SK-N-SH (cell line): ENCODE data around the gene SELENOV. TPM values are rescaled to one million over a fixed set of nuclear protein-coding genes. Genes with fewer than 3 reads are reported as not detected.
A peak's percentile ranks its signal among the peaks of the same experiment; 100 is the strongest.

Source experiments
- CTCF ChIA-PET: fragments of 300-600, 350-600 bp; formaldehyde crosslinking; extraction: SDS; loops from one replicate; lab custom pipeline; 2021; lab: Yijun Ruan, JAX
- POLR2A ChIA-PET: fragments of 350-600 bp; sonication (Branson Sonifier 250); formaldehyde crosslinking; extraction: SDS; loops from one replicate; lab custom pipeline; 2020; ENCODE audit warnings: antibody characterized with exemption, inconsistent platforms; lab: Yijun Ruan, JAX
- DNase-seq: peaks from one replicate; pipeline ENCODE4 v3.0.0; 2012
- H2AFZ ChIP-seq: fragments of 200-600 bp; sonication (generic); 2 replicates; pipeline ENCODE4 v1.8.1; 2016; ENCODE audit warnings: antibody characterized with exemption, mild to moderate bottlenecking, low read depth
- H3F3A ChIP-seq: fragments of 200-600 bp; sonication (generic); replicated peaks from 2 replicates; pipeline ENCODE3; 2016; ENCODE audit warnings: antibody characterized with exemption, mild to moderate bottlenecking; ENCODE audit not compliant: insufficient read depth
- H3K27ac ChIP-seq, 2 experiments: fragments of 200-500 bp in 1 of 2; fragments of 200-600 bp in 1 of 2; sonication (Bioruptor generic) in 1 of 2; sonication (generic), shearing (Covaris generic) in 1 of 2; 2 replicates each; pipeline versions ENCODE4 v1.5.1 to v1.6.1; 2014 to 2016; ENCODE audit warnings: low read depth in 2 of 2, inconsistent platforms in 1 of 2, low read length in 1 of 2, mild to moderate bottlenecking in 1 of 2, mixed read lengths in 1 of 2
- H3K27me3 ChIP-seq: fragments of 200-600 bp; sonication (generic), shearing (Covaris generic); 2 replicates; pipeline ENCODE4 v1.6.1; 2016; ENCODE audit warnings: mixed run types; ENCODE audit not compliant: insufficient read depth
- H3K36me3 ChIP-seq, 2 experiments: fragments of 200-500 bp in 1 of 2; fragments of 200-600 bp in 1 of 2; sonication (Bioruptor generic) in 1 of 2; sonication (generic) in 1 of 2; replicated peaks in 1 of 2; 2 replicates each; pipeline versions ENCODE3 to v1.5.1; 2014 to 2016; ENCODE audit warnings: low read length in 1 of 2, mild to moderate bottlenecking in 1 of 2; ENCODE audit not compliant: insufficient read depth in 2 of 2, control insufficient read depth in 1 of 2
- H3K4me1 ChIP-seq, 2 experiments: fragments of 200-500 bp in 1 of 2; fragments of 200-600 bp in 1 of 2; sonication (Bioruptor generic) in 1 of 2; sonication (generic), shearing (Covaris generic) in 1 of 2; 2 replicates each; pipeline versions ENCODE4 v1.5.1 to v1.6.1; 2014 to 2016; ENCODE audit warnings: low read depth in 1 of 2, low read length in 1 of 2, mixed run types in 1 of 2; ENCODE audit not compliant: insufficient read depth in 2 of 2, control insufficient read depth in 1 of 2
- H3K4me2 ChIP-seq: fragments of 200-600 bp; sonication (generic), shearing (Covaris generic); 2 replicates; pipeline ENCODE4 v1.6.1; 2017; ENCODE audit warnings: mixed run types
- H3K4me3 ChIP-seq, 2 experiments: fragments of 200-500 bp in 1 of 2; fragments of 200-600 bp in 1 of 2; sonication (Bioruptor generic) in 1 of 2; sonication (generic), shearing (Covaris generic) in 1 of 2; 2 replicates each; pipeline versions ENCODE4 v1.5.1 to v1.8.1; 2014 to 2016; ENCODE audit warnings: low read depth in 2 of 2, inconsistent platforms in 1 of 2, low read length in 1 of 2, mild to moderate bottlenecking in 1 of 2, mixed read lengths in 1 of 2, moderate library complexity in 1 of 2
- H3K79me2 ChIP-seq: fragments of 200-600 bp; sonication (generic); 2 replicates; pipeline ENCODE4 v1.8.1; 2017; ENCODE audit warnings: mild to moderate bottlenecking; ENCODE audit not compliant: insufficient read depth
- H3K9ac ChIP-seq: fragments of 200-600 bp; sonication (generic); 2 replicates; pipeline ENCODE4 v1.6.1; 2017; ENCODE audit warnings: mixed run types
- H3K9me2 ChIP-seq: fragments of 200-600 bp; sonication (generic); 2 replicates; pipeline ENCODE4 v1.6.1; 2017; ENCODE audit warnings: mixed run types
- H3K9me3 ChIP-seq: fragments of 200-600 bp; sonication (generic); 2 replicates; pipeline ENCODE4 v1.6.1; 2017; ENCODE audit warnings: mixed run types, mild to moderate bottlenecking, moderate library complexity
- H4K20me1 ChIP-seq: fragments of 200-600 bp; sonication (generic); 2 replicates; pipeline ENCODE4 v1.6.1; 2017; ENCODE audit warnings: mild to moderate bottlenecking, mixed run types; ENCODE audit not compliant: insufficient read depth
- CHD2 ChIP-seq: fragments of 150-350 bp; IDR thresholded peaks from 2 replicates; pipeline ENCODE4 v1.6.1; 2018; ENCODE audit warnings: low read length; ENCODE audit not compliant: partially characterized antibody
- IRF3 ChIP-seq: fragments of 150-350 bp; IDR thresholded peaks from 2 replicates; pipeline ENCODE4 v1.6.1; 2016; ENCODE audit warnings: mild to moderate bottlenecking, low read depth, low read length
- JUND ChIP-seq: IDR thresholded peaks from 2 replicates; pipeline ENCODE4 v1.4.0; 2012
- RAD21 ChIP-seq: IDR thresholded peaks from 2 replicates; pipeline ENCODE4 v1.6.1; 2012; ENCODE audit warnings: mild to moderate bottlenecking, low read length
- SIN3A ChIP-seq: IDR thresholded peaks from 2 replicates; pipeline ENCODE4 v1.6.1; 2012; ENCODE audit warnings: low read depth, mild to moderate bottlenecking, low read length, moderate library complexity, borderline replicate concordance
- SMC3 ChIP-seq: IDR thresholded peaks from 2 replicates; pipeline ENCODE4 v1.6.1; 2012; ENCODE audit warnings: low read depth, low read length, improper control_type of control experiment
- USF1 ChIP-seq: IDR thresholded peaks from 2 replicates; pipeline ENCODE4 v1.4.0; 2012; ENCODE audit warnings: low read depth, borderline replicate concordance
- WGBS: methylation state at CpG from one replicate; pipeline ENCODE4 v1.1.6; 2017; ENCODE audit warnings: low lambda C conversion rate; 5-methylcytosine and 5-hydroxymethylcytosine counted together
- polyA plus RNA-seq, 3 experiments: library from polyadenylated mRNA; depleted of rRNA; stranded (reverse); fragments of >200 nt; gene quantifications; 2 replicates each; pipeline ENCODE4 v1.2.3, GENCODE V29; 2012
- TF ChIP-seq, protein P1 (sequence below): fragments of 200-600 bp; sonication (generic); IDR thresholded peaks from 2 replicates; pipeline ENCODE4 v1.6.1; 2017; ENCODE audit warnings: antibody characterized with exemption, mild to moderate bottlenecking, moderate library complexity

The SELENOV gene
- polyA plus RNA-seq, 1 of the 3 experiments (the other 2 are of a cell fraction): 0.08 TPM

DNA sequence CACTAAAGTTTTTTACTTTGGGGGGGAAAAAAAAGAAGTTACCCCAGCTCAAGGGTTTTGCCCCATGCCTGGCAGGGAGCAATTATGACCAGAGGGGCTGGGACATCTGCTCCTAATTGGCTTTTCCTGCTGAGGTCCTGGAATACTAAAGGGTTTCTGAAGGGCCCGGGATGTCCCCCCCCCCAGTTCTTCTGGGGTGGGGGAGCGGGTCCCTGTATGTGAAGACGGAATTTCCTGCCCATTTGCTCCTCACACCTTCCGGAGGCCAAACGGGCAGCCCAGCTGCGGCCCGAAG is 17.3 kb upstream of the SELENOV start:
- ChIA-PET POLR2A (interaction anchor here (0.7 to 1.4 kb wide), 4 partner anchors 17 to 270 kb away, joined by 3 to 5 read pairs (median 4); partner anchors contain the start of genes EID2B, RPS16 and SELENOV), CTCF (interaction anchor here (0.6 to 2.6 kb wide), 23 partner anchors 9 to 176 kb away, joined by 3 to 44 read pairs (median 4); partner anchors contain the start of genes EID2, EID2B, RPS16 and SELENOV)
- TF ChIP-seq SIN3A: no peak
- TF ChIP-seq, protein P1, sequence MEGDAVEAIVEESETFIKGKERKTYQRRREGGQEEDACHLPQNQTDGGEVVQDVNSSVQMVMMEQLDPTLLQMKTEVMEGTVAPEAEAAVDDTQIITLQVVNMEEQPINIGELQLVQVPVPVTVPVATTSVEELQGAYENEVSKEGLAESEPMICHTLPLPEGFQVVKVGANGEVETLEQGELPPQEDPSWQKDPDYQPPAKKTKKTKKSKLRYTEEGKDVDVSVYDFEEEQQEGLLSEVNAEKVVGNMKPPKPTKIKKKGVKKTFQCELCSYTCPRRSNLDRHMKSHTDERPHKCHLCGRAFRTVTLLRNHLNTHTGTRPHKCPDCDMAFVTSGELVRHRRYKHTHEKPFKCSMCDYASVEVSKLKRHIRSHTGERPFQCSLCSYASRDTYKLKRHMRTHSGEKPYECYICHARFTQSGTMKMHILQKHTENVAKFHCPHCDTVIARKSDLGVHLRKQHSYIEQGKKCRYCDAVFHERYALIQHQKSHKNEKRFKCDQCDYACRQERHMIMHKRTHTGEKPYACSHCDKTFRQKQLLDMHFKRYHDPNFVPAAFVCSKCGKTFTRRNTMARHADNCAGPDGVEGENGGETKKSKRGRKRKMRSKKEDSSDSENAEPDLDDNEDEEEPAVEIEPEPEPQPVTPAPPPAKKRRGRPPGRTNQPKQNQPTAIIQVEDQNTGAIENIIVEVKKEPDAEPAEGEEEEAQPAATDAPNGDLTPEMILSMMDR: no peak
- no peaks in the 10 kb centered on the region for H3K36me3 ChIP-seq
- 0% methylated on average over 4 of the region's 7 CpGs for whole genome bisulfite sequencing
- H3K9me2 ChIP-seq: no peaks in the 10 kb centered on the region
- H3K9ac ChIP-seq: no peak overlapping the region
- peak overlapping the region; percentile 56 for H3K4me2 ChIP-seq
- H2AFZ ChIP-seq: peak overlapping the region; percentile 12; the same call in 1 of the 2 replicates
- no peaks in the 10 kb centered on the region for H4K20me1 ChIP-seq
- no peaks in the 10 kb centered on the region for H3K79me2 ChIP-seq
- H3K9me3 ChIP-seq: no peaks in the 10 kb centered on the region
- no peak overlapping the region for H3K27ac ChIP-seq
- no peak for DNase-seq
- peaks cover 0 to 9% of the 10 kb centered on the region in 2 experiments; a peak in 1 of 4 replicates for H3K4me1 ChIP-seq
- peak overlapping the region in 1 of 2 experiments; percentile 20; a peak in 2 of 4 replicates for H3K4me3 ChIP-seq
- no peaks in the 10 kb centered on the region; the same call in 1 of the 2 replicates for H3K27me3 ChIP-seq
- H3F3A ChIP-seq: no peaks in the 10 kb centered on the region

GRCh38 chr19:39497996-39498797 is 16.7 kb upstream of the SELENOV start:
- H3K27me3 ChIP-seq: no peaks in the 10 kb centered on the region; the same call in 1 of the 2 replicates
- no peaks in the 10 kb centered on the region for H3K36me3 ChIP-seq
- no peaks in the 10 kb centered on the region for H3K9me3 ChIP-seq
- WGBS: 20% methylated on average over 30 of the region's 40 CpGs
- no peaks in the 10 kb centered on the region for H4K20me1 ChIP-seq
- peak; percentile 88 for DNase-seq
- no peak overlapping the region for H3K9ac ChIP-seq
- no peaks in the 10 kb centered on the region for H3K9me2 ChIP-seq
- TF ChIP-seq USF1 (no peak), JUND (no peak), CHD2 (peak; percentile 68), IRF3 (no peak), RAD21 (peak; percentile 65), SMC3 (peak; percentile 34; the same call in 1 of the 2 replicates)
- TF ChIP-seq, protein P1: peak; percentile 47
- TF ChIP-seq, all 33 proteins: peak for 4
- POLR2A ChIA-PET: interaction anchor here (0.7 to 1.4 kb wide), 4 partner anchors 16 to 269 kb away, joined by 3 to 5 read pairs (median 4); partner anchors contain the start of genes EID2B, RPS16 and SELENOV
- no peaks in the 10 kb centered on the region for H3F3A ChIP-seq
- CTCF ChIA-PET: interaction anchor here (0.6 to 2.6 kb wide), 27 partner anchors 8 to 175 kb away, joined by 3 to 44 read pairs (median 4); partner anchors contain the start of genes EID2, EID2B, RPS16 and SELENOV
- H3K79me2 ChIP-seq: no peaks in the 10 kb centered on the region
- H2AFZ ChIP-seq: peak overlapping the region; percentile 12; the same call in 1 of the 2 replicates
- H3K4me1 ChIP-seq: peaks cover 0 to 9% of the 10 kb centered on the region in 2 experiments; a peak in 1 of 4 replicates
- peak overlapping the region in 1 of 2 experiments; percentile 20; a peak in 2 of 4 replicates for H3K4me3 ChIP-seq
- peak overlapping the region in 1 of 2 experiments; percentile 40; a peak in 1 of 4 replicates for H3K27ac ChIP-seq
- peak overlapping the region; percentile 56 for H3K4me2 ChIP-seq
